Uterus (tissue), 4 donors: ENCODE data around the gene TAS1R3. TPM values are rescaled to one million over a fixed set of nuclear protein-coding genes. Genes with fewer than 3 reads are reported as not detected.

Experiments used
- DNase-seq, 2 donors: peaks; one replicate each; pipeline ENCODE4 v3.0.0-alpha.2; 2019 to 2020
- H3K27ac ChIP-seq, 2 donors: fragments of 200-600 bp; sonication (generic); 1 replicate in 1 of 2; 2 replicates in 1 of 2; pipeline ENCODE4 v1.5.1; 2016 to 2018
- H3K27me3 ChIP-seq, 2 donors: fragments of 200-600 bp; sonication (generic); one replicate each; pipeline ENCODE4 v1.5.1; 2018 to 2019; ENCODE audit warnings: control low read depth in 1 of 2
- H3K36me3 ChIP-seq, 2 donors: fragments of 200-600 bp; sonication (generic); one replicate each; pipeline ENCODE4 v1.5.1; 2019; ENCODE audit warnings: control low read depth in 1 of 2
- H3K4me1 ChIP-seq, 2 donors: fragments of 200-600 bp; sonication (generic); one replicate each; pipeline ENCODE4 v1.5.1; 2018 to 2019; ENCODE audit warnings: control low read depth in 1 of 2
- H3K4me3 ChIP-seq, 2 donors: fragments of 200-600 bp; sonication (generic); 1 replicate in 1 of 2; 2 replicates in 1 of 2; pipeline ENCODE4 v1.5.1; 2018 to 2019; ENCODE audit warnings: mild to moderate bottlenecking in 1 of 2
- H3K9me3 ChIP-seq, 2 donors: fragments of 200-600 bp; sonication (generic); one replicate each; pipeline ENCODE4 v1.5.1; 2019; ENCODE audit warnings: control low read depth in 1 of 2
- CTCF ChIP-seq, 4 experiments: fragments of 200-600 bp in 2 of 4; fragments of 450-650 bp in 2 of 4; sonication (generic) in 2 of 4; IDR thresholded peaks; one replicate each; pipeline ENCODE4 v1.5.1; 2016 to 2019; ENCODE audit warnings: antibody characterized with exemption in 4 of 4, mild to moderate bottlenecking in 2 of 4, moderate library complexity in 1 of 4
- POLR2A ChIP-seq, 2 donors: fragments of 450-650 bp; IDR thresholded peaks; one replicate each; pipeline ENCODE4 v1.6.1; 2016; ENCODE audit warnings: antibody characterized with exemption in 2 of 2, mild to moderate bottlenecking in 1 of 2, moderate library complexity in 1 of 2
- intact Hi-C: fragments of 100-400 bp; cut with DNase I; formaldehyde crosslinking; loops from one replicate; pipeline ENCODE4 v1.15.1; 2023; ENCODE audit warnings: low total_unique reads
- total RNA-seq, 4 donors: library from RNA; depleted of rRNA in 3 of 4; stranded (reverse); fragments of >200 nt in 3 of 4; gene quantifications; one replicate each; pipeline versions ENCODE4 v1.1.0 to v1.2.4, GENCODE V29; 2014 to 2023
- donor health status: DM: yes; HTN: yes; CAD: no.

TAS1R3 gene
- total RNA-seq, 4 donors from 2014 or later: 0.14 to 0.34 TPM; not detected in 2

GRCh38 chr1:1356166-1356795, 25.2 kb downstream of the TAS1R3 start:
- peaks cover 5 to 24% of the 10 kb centered on the region in 2 donors for H3K4me1 ChIP-seq
- H3K9me3 ChIP-seq: no peaks in the 10 kb centered on the region
- H3K27ac ChIP-seq: peak overlapping the region; percentile 96
- peak overlapping the region; percentile 68 to 70 for H3K4me3 ChIP-seq
- H3K27me3 ChIP-seq: no peaks in the 10 kb centered on the region
- no peak for DNase-seq
- H3K36me3 ChIP-seq: no peaks in the 10 kb centered on the region
- TF ChIP-seq CTCF (IDR thresholded peaks at IDR 0.05) (no peak), POLR2A (IDR thresholded peaks at IDR 0.05) (no peak)
- intact Hi-C loops: loop anchor here (10.0 kb wide), 1 partner anchor 51 kb away; the partner anchor contains the start of genes ACAP3 and PUSL1

- no peak for DNase-seq
- Histone ChIP-seq H3K36me3 (no peaks in the 10 kb centered on the region), H3K9me3 (no peaks in the 10 kb centered on the region), H3K4me3 (peak overlapping the region; percentile 68 to 70), H3K27ac (peak overlapping the region; percentile 96), H3K27me3 (no peaks in the 10 kb centered on the region), H3K4me1 (peaks cover 5 to 24% of the 10 kb centered on the region in 2 donors)
- intact Hi-C loops: loop anchor here (10.0 kb wide), 1 partner anchor 52 kb away; the partner anchor contains the start of genes ACAP3 and PUSL1
- TF ChIP-seq CTCF (IDR thresholded peaks at IDR 0.05) (no peak), POLR2A (IDR thresholded peaks at IDR 0.05) (no peak)
Observed at GRCh38 chr1:1356796-1357401, 25.8 kb downstream of the TAS1R3 start.

- Histone ChIP-seq H3K4me3 (peak overlapping the region; percentile 68 to 70), H3K4me1 (peaks cover 5 to 24% of the 10 kb centered on the region in 2 donors)
- intact Hi-C loops: loop anchor here (10.0 kb wide), 1 partner anchor 53 kb away; the partner anchor contains the start of genes ACAP3 and PUSL1
Observed at GRCh38 chr1:1357871-1358432, 26.9 kb downstream of the TAS1R3 start.

GRCh38 chr1:1358433-1359271, 27.6 kb downstream of the TAS1R3 start, which contains the start of gene MXRA8:
TSS of gene MXRA8 (minus strand) at chr1:1358555. CDS start at chr1:1358504, 51 bp downstream.
- Histone ChIP-seq H3K9me3 (no peaks in the 10 kb centered on the region), H3K4me1 (peaks cover 5 to 24% of the 10 kb centered on the region in 2 donors), H3K27ac (peak within 1 kb of the TSS; percentile 96), H3K4me3 (peak within 1 kb of the TSS; percentile 68 to 70), H3K27me3 (no peaks in the 10 kb centered on the region), H3K36me3 (no peaks in the 10 kb centered on the region)
- intact Hi-C loops: loop anchor here (10.0 kb wide), 1 partner anchor 54 kb away; the partner anchor contains the start of genes ACAP3 and PUSL1
- peak; percentile 93 for DNase-seq
- TF ChIP-seq CTCF (IDR thresholded peaks at IDR 0.05) (no peak), POLR2A (IDR thresholded peaks at IDR 0.05) (peak; percentile 53 to 71)

More at GRCh38 chr1:1357871-1358432, 26.9 kb downstream of the TAS1R3 start:
- no peak for DNase-seq
- H3K36me3 ChIP-seq: no peaks in the 10 kb centered on the region
- no peaks in the 10 kb centered on the region for H3K9me3 ChIP-seq
- TF ChIP-seq CTCF (IDR thresholded peaks at IDR 0.05): no peak
- no peak for TF ChIP-seq POLR2A (IDR thresholded peaks at IDR 0.05)
- peak overlapping the region; percentile 96 for H3K27ac ChIP-seq
- no peaks in the 10 kb centered on the region for H3K27me3 ChIP-seq
